GM19328 (cell line): Measurements from ENCODE around the gene ALLC.

ENCODE experiments used
- ATAC-seq: cut with Tn5 transposase; IDR thresholded peaks from one replicate; pipeline ENCODE4 v1.9.1; 2021; ENCODE audit warnings: mild to moderate bottlenecking, moderate library complexity; ENCODE audit not compliant: unreplicated experiment

The ALLC gene

GRCh38 chr2:3639015-3639630 lies 18.9 kb upstream of the ALLC start:
- ATAC-seq, result no peak

DNA sequence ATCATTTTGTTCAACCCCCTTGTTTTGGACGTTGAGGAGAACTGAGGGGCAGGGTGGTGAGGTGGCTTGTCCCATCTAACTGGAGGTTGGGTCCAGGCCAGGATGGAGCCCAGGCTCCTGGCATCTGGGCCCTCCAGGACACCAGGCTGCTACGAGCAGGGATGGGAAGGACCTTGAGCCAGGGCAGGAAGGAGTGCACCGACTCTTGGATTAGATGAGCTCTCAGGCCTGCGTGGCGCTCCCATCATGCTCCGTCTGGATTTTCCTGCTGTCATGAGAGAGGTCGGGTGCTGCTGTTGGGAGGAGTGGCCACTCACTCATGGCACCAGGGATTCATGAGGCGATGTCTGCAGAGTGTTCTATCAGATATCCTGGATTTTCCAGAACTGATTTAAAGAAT lies 18.3 kb upstream of the ALLC start:
- no peak for ATAC-seq

- ATAC-seq, result no peak
Observed at GRCh38 chr2:3641181-3641580, 16.8 kb upstream of the ALLC start.

DNA sequence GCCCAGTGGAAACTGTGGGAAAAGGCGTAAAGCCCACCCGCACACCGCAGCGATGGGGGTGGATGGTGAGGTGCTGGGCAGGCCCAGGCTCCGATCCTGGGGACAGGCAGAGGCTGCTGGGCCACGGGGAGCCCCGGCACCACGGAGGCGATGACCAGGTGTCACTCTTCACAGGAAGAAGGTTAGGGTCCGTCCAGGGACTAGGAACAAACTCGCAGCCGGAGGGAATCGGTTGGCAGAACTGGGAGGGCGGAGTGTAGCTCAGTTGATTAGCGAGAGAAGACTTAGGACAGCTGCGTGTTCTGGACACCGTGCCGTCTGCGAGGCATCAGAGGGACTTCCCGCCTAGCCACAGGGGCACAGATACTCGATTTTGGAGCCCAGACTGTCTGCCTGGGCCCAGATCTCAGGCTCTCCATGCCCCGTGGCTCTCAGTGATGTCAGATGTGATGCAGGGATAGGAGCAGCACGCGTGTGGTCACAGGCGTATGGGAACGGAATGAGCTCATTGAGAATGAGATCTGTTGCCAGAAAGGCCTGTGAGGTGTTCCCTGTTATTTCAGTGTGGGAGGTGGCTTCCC lies 16.1 kb upstream of the ALLC start:
- no peak for ATAC-seq

DNA sequence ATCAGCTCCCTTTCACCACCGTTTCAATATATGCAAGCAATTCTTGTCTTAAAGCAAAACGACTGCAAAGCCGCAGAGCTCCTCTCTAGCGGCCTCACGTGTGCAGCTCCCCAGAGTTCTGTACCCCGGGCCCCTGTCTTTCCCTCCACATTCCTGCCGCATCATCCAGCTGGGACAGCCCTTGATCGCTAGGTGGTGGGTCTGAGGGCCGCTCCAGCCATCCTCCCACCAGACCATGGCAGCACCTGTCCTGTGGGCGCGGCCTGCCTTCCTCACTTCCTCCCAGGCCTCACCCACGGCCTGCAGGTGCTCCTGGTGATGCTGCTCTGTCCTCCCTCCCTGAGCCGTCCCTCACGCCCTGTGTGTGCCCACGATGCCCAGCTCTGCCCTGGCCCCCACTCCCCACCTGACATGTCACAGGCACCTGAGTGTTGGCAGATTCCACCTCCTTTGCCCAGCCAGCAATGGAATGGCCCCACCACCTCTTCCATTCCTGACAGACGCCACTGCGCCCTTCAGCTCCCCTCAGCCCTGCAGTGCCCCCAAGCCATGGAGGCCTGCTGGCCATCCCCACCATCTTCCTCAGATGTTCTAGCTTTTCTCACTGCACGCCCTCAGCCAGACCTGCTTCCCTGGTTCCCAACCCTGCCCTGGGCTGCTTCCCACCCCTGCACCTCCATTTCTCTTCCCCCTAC lies 15.3 kb upstream of the ALLC start:
- ATAC-seq, result no peak

- ATAC-seq, result no peak
Observed at GRCh38 chr2:3643371-3644245, 14.4 kb upstream of the ALLC start.

GRCh38 chr2:3644246-3644525 lies 13.8 kb upstream of the ALLC start:
- no peak for ATAC-seq

GRCh38 chr2:3644891-3645605 lies 13.0 kb upstream of the ALLC start:
- ATAC-seq, result no peak

DNA sequence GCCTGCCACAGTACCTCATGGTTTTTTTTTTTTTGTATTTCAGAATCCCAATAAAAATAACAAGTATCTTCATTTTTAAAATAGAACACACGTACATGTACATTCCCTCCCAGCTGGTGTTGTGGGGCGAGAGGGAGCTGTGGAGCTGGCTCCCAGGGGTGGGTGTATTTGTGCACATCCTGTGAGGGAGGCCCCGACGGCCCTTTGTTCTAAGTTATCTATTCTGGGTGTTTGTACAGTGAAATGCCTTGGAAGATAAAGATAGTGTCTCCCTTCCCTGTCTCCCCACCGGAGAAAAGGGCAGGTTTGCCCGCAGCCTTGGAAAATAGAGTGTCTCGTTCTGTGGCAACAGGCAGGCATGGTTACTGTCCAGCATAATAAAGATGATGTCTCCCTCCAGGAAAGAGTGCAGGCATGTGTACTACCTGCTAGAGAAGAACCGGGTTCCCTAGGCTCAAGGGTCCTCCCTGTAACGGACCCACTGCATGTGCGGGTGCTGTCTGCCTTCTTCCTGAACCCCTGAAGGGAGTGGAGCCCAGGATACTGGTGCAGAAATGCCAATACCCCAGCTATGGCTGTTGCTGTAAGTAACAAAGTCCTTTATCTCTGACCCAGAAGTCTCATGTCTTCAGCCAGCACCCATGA lies 12.1 kb upstream of the ALLC start:
- no peak for ATAC-seq

GRCh38 chr2:3646446-3646845 lies 11.6 kb upstream of the ALLC start:
- no peak for ATAC-seq

DNA sequence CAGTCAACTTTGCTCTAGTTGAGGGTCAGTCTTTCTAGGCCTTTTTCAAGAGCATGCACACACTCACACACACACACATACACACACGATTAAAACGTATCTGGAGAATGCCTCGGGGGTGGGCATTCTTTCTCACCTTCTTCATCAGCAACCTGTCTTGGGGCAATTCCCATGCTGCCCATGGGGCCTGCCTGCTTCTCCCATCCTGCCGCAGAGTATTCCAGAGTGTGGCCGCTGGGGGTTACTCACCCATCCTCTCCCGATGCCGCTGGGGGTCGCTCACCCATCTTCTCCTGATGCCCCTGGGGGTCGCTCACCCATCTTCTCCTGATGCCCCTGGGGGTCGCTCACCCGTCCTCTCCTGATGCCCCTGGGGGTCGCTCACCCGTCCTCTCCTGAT lies 10.8 kb upstream of the ALLC start:
- no peak for ATAC-seq

GRCh38 chr2:3647831-3648651 lies 10.0 kb upstream of the ALLC start:
- ATAC-seq, result no peak

GRCh38 chr2:3648652-3649177 lies 9.3 kb upstream of the ALLC start:
- ATAC-seq, result no peak

GRCh38 chr2:3649581-3649980 lies 8.4 kb upstream of the ALLC start:
- no peak for ATAC-seq

GRCh38 chr2:3650140-3650920 lies 7.7 kb upstream of the ALLC start:
- ATAC-seq, result no peak

DNA sequence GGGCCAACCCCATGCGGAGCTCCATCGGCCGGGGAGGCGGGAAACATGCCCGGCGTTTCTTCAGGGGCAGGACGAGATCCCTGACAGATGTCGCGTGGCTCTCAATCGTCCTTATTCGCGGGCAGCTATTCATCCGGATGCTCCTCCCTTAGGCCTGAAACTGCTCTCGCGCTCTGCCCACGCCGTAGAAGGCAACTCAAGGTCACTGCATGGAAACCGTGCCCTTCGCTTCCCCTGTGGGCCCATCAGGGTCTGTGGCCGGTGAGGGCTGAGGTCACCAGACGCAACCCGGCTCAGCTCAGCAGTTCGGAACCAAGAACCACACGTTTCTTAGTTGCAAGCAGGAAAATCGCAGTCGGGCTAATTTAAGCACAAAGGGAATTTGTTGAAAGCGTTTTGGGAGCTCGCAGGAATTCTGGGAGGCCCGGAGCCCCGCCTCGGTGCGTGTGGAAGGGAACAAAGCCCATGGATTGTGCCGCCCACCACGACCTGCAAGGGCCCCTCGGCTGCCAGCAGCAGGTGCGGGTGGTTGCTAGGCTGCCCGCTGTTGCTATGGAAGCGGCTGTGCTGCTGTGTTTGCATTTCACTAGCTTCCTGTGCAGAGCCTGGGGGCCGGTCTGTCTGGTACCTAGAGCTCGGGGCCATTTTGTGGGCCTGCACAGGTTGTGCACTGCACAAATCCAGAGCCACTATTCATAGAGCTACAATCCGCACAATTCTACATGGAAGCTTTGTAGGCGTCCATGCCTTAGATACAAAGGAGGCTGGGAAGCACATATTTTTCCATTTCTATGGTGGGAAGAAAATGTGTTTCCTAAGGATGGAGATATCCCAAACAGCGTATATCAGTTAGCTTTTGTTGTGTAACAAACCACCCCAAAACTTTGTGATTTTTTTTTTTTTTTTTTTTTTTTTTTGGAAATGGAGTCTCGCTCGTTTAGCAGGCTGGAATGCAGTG lies 6.0 kb upstream of the ALLC start:
- ATAC-seq, result peak; percentile 75

DNA sequence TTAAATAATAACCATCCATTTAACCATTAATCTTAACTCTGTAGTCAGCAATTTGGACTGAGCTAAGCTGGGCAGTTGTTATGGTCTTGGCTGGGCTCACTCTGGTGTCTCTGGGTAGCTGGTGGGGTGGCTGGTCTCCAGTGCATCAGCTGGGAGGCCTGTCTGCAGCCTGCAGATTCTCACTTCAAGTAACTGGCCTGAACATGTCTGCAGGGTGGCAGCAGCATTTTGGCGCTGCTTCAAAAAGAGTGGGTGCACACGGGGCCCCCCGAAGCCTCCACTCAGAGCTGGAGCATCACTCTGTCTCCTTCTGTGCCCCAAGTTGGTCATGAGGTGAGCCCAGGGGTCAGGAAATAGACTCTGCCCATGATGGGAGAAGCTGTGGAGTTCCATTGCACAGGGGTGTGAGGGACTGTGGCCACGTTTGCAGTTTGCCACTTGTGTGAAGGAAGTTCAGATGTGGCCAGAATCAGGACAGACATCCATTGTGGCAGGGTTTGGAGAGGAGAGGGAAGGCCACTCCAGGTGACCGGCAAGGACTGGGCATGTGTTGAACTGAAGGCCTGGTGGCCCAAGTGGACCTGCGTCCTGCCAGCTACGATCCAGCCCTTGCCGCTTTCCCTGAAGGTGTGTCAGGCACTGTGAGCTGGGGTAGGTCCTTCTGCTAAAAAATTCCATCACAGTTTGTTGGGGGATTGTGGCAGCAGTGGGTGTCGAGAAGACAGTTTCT lies 4.9 kb upstream of the ALLC start:
- no peak for ATAC-seq
